NCI-H1694 treated with DMSO at 0.1 percent for 48 hours (cell line): Measurements from ENCODE around the gene GAMT.
A peak's percentile ranks its signal among the peaks of the same experiment; 100 is the strongest.

Experiments
- DNase-seq: peaks from one replicate; lab custom pipeline; 2025; lab: John Stamatoyannopoulos, UW

The GAMT gene

DNA sequence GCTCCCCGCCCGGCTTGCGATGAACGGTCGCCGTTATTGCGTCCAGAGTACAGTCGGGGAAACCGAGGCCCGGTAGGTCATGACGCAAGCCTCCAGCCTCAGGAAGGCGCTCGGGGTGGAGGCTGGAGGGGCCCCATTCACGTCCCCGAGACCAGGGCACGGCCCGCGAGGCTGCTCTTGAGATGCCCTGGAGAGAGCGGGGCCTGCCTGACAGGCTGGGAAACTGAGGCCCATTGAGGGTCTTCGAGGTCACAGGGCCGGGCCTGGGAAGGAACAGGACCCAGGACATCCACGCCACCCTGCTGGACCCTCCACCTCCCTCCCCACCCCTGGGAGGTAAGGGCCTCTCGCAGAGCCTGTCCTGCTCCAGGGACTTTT is 17.3 kb downstream of the GAMT start:
- DNase-seq, result no peak

DNA sequence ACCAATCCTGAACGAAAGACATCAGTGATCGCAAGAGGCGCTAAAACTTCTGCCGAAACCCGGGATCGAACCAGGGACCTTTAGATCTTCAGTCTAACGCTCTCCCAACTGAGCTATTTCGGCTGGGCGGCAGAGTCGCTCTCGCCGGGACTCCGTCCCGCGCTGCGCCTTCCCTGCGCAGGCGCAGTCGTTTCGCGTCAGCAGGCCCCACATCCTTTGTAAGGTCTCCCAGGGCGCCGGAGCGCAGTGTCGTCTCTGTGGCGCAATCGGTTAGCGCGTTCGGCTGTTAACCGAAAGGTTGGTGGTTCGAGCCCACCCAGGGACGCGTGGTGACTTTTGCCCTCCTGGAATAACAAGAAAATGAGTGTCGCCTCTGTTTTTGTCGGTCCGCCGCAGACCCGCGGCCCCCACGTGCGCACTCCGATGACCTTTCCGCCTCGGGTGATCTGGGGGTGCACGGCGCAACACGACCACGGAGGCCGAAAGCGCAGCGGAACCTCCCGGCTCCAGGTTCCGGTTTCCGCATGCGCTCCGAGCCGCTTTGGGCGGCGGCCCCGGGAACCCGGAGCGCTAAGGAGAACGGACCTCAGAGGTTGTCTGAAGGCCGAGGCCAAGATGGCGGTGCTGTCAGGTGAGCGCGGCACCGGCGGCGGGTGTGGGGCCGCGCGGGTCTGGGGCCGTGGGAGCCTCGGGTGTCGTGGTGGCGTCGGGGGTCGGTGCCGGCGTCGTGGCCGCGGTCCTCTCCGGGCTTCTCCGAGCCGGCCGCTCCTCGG is 17.8 kb downstream of the GAMT start, which contains the start of gene NDUFS7:
Gene NDUFS7 (plus strand): TSS at position 596 of the 773 bp plus-strand sequence. CDS start 20 bp downstream, at position 616.
- peak; percentile 69 for DNase-seq

DNA sequence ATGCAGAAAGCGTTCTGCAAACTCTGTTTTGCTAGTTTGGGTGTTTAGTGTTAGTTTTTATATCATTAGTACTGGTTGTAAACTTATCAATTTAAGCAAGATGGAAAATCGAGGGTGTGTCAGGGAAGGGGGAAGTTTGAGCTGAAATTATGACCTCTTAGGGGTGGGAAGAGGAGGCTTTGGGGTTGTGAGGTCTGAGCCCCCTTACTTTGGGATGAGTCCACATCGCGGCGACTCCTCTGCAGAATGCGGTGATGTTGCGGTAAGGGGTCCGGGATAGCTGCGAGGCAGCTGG is 18.4 kb downstream of the GAMT start:
- DNase-seq, result no peak

DNA sequence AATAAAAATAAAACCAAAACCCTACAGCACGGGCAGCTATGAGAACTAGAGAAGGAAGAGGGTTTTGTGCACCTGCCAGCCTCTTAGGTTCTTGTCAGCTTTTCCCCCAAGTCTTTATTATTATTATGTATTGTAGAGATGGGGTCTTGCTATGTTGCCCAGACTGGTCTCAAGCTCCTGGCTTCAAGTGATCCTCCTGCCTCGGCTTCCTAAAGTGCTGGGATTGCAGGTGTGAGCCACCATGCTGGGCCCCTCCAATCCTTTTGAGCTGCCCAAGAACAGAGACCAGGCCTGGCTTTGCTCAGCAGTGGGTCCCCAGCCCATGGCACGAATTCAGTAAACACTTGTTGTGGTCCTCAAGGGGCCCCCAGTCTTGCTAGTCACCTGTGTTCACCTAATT is 19.1 kb downstream of the GAMT start:
- DNase-seq, result no peak

DNA sequence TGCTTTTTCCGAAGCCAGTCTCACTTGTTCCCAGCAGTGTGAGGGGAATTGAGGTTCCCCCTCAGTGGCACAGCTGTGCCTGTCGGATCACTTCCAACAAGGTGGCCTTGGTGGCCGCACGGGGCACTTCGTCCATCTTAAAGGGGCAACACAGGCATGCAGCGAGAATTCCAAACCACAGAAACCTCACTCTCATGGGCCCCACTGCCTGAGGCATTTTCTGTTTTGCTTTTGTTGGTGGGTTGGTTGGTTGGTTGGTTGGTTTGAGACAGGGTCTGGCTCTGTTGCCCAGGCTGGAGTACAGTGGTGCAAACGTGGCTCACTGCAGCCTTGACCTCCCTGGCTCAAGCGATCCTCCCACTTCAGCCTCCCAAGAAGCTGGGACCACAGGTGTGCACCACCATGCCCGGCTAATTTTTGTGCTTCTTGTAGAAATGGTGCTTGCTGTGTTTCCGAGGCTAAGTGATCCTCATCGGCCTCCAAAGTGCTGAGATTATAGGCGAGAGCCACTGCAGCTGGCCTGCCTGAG is 21.3 kb downstream of the GAMT start:
- DNase-seq, result no peak

DNA sequence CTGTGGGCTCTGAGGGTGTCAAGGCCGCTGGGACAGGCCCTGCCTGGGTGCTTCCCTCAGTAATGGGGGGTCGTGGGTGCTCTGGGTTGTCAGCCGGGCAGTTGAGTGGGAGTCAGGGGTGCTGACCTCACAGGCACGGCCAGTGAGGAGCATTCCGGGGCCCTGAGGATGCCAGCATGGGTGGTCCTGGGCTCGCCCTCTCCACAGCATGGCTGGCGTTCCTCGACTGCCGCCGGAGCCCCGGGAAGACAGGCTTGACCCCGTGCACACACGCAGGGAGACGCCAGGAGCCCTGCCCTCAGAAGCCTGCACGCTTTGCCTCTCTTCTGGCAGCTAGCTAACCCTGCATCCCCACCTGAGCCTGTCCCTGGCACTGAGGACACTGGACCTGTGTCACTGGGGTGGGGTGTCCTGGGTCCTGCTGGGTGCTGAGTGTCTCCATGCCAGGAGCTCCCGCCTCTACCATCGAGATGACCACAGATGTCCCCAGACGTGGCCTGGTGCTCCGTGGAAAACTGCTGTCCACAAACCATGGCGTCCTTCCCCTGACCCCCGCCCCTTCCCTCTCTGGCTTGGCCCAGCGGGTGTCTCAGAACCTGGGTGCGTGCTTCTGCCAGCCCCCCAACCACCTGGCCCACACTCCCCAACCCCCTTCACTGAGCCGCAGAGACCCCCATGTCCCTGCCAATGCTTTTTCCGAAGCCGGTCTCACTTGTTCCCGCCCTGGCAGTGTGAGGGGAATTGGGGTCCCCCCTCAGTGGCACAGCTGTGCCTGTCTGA is 22.0 kb downstream of the GAMT start:
- DNase-seq, result no peak

DNA sequence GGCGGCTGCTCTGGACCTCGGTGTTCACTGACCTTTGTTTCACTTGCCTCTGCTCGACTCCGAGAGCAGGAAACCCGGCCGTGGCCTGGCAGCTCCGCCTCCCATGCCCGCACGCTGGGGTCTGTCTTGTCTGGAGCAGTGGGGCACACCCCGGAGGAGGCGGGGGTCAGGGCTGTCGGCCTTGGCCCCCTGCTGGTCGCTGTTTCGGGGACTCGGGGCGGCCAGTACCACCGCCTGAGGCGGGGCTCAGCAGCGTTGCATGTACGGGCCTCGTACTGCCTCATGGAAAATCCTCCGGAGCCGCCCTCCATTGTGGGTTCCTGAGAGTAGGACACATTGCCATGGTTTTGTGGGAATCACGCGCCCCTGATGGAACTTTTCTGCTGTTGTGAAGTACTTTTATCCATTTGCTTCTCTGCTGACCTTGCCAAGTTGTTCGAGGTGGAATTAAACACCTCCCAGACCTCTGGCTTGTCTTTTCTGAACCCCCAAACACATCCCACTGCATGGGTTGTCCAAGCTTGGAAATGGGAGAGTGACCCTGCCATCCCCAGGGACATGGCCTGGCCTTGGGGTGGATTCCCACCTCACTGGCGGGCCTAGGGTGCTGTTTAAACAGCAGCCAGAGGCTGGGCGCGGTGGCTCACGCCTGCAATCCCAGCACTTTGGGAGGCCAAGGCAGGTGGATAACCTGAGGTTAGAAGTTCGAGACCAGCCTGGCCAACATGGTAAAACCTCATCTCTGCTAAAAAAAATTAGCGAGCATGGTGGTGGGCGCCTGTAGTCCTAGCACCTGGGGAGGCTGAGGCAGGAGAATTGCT is 23.2 kb downstream of the GAMT start:
- no peak for DNase-seq

DNA sequence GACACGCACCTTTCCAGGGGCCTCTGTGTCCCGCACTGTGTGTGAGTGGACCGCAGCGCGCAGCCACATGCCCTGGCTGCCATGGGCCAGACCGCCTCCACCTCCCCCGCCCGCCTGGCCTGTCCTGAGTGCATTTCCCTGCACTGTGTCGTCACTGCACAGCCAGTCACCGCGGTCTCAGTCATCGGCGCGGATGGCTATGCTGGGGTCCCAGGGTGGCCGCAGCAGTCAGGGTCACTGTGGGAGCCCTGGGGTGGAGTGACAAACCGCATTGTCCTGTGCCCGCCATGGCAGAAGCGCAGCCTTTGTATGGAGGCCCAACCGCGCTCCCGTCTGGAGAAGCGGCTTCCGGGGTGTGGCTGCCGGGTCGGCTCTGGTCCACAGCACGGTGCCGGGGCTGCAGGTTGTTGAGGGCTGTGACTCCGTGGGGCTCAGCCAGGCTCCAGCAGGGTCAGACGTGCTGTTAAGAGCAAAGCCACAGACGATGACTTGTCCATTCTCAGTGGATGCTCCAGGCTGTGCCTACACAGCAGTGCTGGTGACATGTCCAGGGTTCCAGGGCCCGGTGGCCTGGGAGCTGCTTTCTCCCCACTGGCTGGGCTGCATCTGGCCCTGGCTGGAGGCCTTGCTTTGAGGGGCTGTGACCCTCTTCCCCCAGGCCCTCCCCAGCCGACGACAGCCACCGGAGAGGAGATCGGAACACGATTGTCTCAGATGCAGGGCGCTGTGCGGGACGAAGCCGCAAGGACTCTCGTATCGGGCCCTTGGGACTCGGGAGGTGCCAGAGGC is 24.0 kb downstream of the GAMT start:
- DNase-seq, result no peak

DNA sequence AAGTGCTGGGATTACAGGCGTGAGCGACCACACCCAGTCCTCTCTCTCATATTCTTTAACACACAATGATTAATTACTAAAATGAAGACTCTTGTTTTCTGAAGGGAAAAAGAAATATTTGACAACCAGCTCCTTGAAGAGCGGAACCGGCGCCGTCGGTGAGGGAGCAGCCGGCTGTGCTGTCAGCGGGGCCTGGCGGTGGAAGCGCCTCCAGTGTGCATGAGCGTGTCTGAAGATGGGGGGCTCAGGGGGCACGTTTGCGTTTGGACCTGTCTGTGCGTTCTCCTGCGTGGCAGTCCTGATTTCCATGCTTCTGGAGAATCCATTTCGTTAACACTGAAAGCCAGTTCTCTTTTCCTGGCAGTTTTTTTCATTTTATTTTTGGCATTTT is 24.9 kb downstream of the GAMT start:
- DNase-seq, result no peak

DNA sequence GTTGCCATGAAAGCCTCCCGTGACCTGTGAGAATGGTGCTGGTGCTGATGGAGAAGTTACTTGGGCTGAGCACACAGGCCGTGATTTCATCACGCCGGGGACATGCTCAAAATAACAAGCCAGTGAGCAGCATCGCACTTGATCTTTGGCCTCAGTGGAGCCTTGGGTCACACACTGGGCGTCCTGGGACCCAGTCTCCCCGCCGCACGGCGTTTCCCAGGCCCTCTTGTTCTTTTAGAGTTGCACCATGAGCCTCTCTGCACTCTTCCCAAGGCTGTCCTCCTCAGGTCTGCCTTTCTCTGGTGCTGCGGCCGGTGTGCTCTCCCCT is 27.1 kb downstream of the GAMT start:
- DNase-seq, result no peak

DNA sequence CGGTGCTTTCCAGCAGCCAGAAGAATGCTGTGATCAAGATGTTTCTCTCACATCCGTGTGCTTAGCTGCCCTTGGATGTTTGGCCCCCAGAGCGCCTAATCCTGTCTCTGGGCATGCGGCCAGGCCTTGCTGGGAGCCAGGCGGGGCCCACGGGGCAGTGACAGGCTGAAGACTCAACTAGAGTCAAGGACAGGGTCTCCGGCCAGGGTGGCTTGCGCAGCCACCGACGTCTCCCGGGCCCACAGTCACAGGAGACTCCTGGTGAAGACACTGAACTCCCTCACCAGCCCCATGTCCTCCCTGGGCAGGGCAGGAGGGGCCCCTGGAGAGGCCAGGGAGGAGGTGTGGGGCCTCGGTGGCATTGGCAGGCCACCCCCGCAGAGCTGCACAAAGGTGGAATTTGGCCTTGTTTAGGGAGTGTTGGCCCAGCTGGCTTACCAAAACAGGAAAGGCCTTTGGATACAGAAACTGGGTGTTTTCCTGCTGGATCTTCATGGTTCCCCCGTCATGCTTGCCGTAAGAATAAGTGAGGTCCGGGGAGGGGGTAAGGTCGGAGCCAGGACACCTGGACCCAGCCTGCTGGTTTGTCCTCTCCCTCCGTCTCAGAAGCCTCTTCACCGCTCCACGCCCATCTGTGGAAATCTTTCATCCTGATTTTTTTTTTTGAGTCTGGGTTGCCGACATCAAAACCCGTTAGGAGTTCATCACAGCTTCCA is 27.6 kb downstream of the GAMT start:
- no peak for DNase-seq

DNA sequence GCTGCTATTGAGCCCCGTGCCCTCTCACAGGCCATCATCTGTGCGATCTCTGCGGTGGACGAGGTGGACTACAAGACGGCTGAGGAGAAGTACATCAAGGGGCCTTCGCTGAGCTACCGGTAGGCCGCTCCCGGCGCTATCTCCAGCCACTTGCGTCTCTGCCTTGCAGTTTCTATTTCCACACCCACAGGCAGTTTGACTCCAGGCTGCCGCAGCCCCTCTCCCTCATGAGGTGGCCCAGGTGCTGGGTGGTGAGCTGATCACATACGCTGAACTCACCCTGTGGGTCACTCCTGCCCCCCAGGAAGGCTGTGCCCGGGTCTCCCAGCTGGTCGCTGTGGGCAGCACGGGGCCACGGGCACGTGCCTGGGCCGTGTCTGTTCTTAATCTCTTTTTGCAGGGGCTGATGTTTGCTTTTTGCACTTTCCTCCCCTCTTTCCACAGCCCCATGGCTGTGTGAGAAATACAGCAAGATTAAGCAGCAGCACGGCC is 28.3 kb downstream of the GAMT start:
- DNase-seq, result no peak

DNA sequence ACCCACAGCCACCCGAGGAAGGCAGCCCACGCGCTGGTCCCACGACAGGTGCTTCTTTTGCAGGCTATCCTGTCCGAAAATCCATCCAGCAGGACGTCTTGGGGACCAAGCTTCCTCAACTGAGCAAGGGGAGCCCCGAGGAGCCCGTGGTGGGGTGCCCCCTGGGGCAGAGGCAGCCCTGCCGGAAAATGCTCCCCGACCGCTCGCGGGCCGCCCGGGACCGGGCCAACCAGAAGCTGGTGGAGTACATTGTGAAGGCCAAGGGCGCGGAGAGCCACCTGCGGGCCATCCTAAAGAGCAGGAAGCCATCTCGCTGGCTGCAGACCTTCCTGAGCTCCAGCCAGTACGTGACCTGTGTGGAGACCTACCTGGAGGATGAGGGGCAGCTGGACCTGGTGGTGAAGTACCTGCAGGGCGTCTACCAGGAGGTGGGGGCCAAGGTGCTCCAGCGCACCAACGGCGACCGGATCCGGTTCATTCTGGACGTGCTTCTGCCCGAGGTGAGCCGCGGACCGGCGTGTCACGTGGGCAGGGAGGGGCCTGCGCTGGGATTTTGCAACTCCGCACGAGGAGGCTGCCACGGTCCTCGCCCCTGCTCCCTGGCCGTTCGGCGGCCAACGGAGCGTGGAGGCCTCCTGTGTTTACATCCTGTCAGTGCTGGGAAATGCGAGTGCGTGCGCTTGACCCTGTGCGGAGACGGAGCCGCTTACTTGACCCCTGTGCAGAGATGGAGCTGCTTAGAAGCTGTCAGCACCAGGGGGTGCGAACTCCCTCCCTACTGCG is 30.6 kb downstream of the GAMT start:
- no peak for DNase-seq

DNA sequence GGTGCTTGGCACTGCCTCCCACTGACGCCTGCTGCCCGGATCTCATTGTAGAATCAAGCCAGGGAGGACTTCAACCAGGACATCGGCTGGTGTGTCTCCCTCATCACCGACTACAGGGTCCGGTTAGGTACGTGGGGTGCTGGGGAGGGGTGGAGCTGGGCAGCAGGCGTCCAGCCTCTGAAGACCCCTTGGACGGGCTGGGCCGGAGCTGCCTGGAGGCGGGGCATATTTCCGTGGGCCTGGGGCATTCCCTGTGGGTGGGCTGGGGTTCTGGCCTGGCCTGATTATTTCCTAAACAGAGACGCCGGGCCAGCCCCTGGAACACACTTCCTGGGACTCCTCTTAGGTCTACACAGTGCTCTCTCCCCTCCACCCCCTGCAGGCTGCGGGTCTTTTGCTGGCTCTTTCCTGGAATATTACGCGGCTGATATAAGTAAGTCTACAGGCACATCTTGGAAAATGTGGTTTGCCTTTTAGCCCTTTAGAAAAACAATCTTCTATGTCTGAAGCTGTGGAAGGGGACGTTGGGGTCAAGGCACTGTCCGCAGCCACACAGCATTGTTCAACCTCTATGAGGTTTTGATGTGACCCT is 32.0 kb downstream of the GAMT start:
- no peak for DNase-seq

DNA sequence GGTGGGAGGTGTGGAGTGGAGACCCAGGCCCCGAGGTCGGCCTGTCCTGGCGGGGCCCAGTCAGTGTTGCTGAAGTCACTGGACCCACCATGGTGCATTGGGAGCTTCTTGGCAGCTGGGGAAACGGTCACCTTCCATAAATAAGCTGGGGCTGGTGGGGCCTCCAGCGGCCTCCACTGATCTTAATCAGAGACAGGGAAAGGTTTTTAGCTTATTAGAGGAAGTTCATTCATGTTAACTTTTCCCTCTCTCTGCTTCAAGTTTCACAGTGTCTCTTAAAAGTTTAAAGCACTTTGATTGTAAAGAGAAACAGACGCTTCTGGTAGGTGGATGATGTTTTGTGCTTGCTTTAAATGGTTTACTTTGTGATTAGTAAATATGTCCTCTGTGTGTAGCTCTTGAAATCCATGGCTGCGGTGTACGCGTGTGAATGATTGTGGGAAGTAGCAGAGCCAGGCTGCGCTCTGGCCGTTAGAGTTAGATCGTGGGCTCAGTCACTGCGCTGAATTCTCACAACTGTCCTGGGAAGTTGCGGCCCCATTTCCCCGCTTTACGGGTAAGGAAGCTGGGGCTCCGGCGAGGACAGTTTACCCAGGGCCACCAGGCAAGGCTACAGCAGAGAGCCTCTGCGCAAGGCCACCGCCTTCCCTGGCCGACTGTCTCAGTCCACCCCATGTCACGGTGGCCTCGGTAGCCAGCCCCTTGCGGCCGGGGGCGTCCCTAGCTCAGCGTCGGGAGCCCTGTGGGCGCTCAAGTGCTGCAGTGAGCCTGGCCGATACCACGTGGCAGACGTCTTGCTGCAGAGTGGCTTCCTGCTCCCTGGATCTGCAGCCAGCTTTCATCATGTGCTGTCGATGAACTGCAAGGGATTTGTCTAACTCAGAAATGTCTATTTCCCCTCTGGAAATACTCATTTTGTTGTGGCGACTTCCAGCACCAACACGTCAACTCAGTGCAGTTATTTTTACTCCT is 34.2 kb downstream of the GAMT start:
- no peak for DNase-seq

DNA sequence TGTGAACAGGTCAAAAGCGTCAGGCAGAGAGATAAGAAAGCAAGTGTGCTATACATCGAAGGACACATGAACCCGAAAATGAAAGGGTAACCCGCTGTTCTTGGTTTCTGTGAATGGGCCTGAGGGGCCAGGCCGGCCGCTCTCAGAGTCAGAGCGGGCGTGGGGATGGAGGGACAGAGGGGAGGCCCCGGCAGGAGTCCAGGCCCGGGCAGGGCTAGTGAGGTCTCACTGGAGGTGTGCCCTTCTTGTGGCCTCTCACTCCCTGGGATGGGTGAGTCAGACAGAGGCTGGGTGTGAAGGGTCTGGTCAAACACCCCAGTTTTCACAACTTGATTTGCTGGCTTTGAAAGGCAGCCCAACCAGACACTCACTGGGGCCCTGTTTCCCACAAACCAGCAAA is 35.0 kb downstream of the GAMT start:
- no peak for DNase-seq

DNA sequence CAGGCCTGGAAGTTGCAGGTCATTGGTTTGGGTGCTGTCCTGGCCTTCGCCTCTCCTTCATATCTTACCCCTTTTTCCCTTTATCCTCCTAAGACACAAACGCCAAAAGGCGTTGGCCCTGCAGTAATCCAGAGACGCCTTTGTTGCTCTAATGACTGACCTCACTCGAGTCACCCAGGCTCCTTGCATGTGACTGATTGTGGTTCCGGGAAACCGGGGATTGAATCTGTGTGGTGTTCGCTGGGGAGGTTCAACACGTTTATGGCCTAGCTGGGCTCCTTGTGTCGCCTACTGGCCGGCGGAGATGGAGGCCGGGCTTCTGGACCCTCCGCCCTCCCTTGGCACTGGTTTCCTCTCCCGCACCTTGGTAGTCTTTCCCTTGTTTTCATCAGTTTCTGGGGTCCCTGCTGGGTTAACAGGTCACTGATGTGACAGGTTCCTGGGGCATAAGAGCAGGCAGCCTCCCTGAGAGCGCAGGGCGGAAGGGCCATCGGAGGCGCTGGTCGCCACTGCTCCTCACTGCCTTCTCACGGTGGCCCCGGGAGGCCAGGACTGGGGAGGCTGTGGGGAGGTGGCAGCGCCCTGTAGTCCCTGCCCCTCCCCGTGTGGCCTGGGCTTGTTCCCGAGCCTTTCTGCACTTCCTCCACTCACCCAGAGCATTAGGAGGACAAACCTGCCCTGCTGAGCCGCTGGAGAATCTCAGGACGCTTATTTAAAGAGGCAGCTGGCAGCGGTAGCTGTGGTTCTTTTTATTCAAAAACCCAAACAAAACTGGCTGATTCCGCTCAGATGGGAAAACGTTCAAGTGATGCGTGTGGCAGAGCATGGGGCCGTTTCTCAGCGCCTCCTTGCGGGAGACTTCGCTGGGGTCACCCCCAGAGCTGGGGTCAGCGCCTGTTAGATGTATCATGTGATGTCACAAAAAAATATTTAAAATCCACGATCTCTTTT is 35.7 kb downstream of the GAMT start:
- no peak for DNase-seq
